AG09309 (cell line): ENCODE results near the gene NBL1.

Experiments
- DNase-seq: peaks from one replicate; pipeline ENCODE4 v3.0.0-alpha.2; 2010; ENCODE audit warnings: low read depth
- H3K4me3 ChIP-seq: 2 replicates; pipeline ENCODE4 v1.5.1; 2011; ENCODE audit warnings: mild to moderate bottlenecking, low read depth, low read length, moderate library complexity; ENCODE audit not compliant: control insufficient read depth
- CTCF ChIP-seq: IDR thresholded peaks from 2 replicates; pipeline ENCODE4 v1.5.1; 2011; ENCODE audit warnings: mild to moderate bottlenecking, low read depth, low read length, inconsistent platforms; ENCODE audit not compliant: insufficient read depth, control insufficient read depth; ENCODE audit errors: missing control alignments

Gene NBL1

GRCh38 chr1:19651141-19651737 is 7.1 kb downstream of the NBL1 start:
- DNase-seq, result no peak
- TF ChIP-seq CTCF, result peak; percentile 87
- H3K4me3 ChIP-seq, result no peak overlapping the region

- DNase-seq, result no peak
- no peak for TF ChIP-seq CTCF
- H3K4me3 ChIP-seq, result no peak overlapping the region
Measured at GRCh38 chr1:19654386-19654785, 10.3 kb downstream of the NBL1 start.

- DNase-seq, result no peak
- H3K4me3 ChIP-seq, result no peak overlapping the region
- TF ChIP-seq CTCF, result no peak
Measured at GRCh38 chr1:19654886-19655717, 11.0 kb downstream of the NBL1 start.

- DNase-seq, result no peak
- TF ChIP-seq CTCF, result no peak
- H3K4me3 ChIP-seq, result no peak overlapping the region
Measured at GRCh38 chr1:19655718-19656080, 11.6 kb downstream of the NBL1 start.

GRCh38 chr1:19656134-19656779 is 12.1 kb downstream of the NBL1 start:
- H3K4me3 ChIP-seq, result no peak overlapping the region
- TF ChIP-seq CTCF, result no peak
- no peak for DNase-seq

GRCh38 chr1:19656780-19657466 is 12.8 kb downstream of the NBL1 start:
- TF ChIP-seq CTCF, result no peak
- no peak for DNase-seq
- no peak overlapping the region for H3K4me3 ChIP-seq
